Neural crest cell (in vitro differentiated cells): ENCODE data around the gene HTR4. TPM values are rescaled to one million over a fixed set of nuclear protein-coding genes. Genes with fewer than 3 reads are reported as not detected.

Experiments
- DNase-seq: peaks from one replicate; pipeline ENCODE4 v3.0.0; 2021; ENCODE audit warnings: low read depth, mixed read lengths, low spot score
- H3K27ac Mint-ChIP-seq: one replicate; pipeline ENCODE4 v1.8.0; 2021; ENCODE audit warnings: mild to moderate bottlenecking, mixed read lengths; ENCODE audit not compliant: unreplicated experiment
- H3K27me3 Mint-ChIP-seq: 2 replicates; pipeline ENCODE4 v1.8.0; 2021; ENCODE audit warnings: low read depth, mild to moderate bottlenecking, mixed read lengths
- H3K36me3 Mint-ChIP-seq: 2 replicates; pipeline ENCODE4 v1.8.0; 2021; ENCODE audit warnings: low read depth, mild to moderate bottlenecking, mixed read lengths
- H3K4me1 Mint-ChIP-seq: 2 replicates; pipeline ENCODE4 v1.8.0; 2021; ENCODE audit warnings: mixed read lengths
- H3K4me3 Mint-ChIP-seq: one replicate; pipeline ENCODE4 v1.8.0; 2021; ENCODE audit warnings: mild to moderate bottlenecking, mixed read lengths
- H3K9me3 Mint-ChIP-seq: 2 replicates; pipeline ENCODE4 v1.8.0; 2021; ENCODE audit warnings: mixed read lengths
- CTCF ChIP-seq: fragments of 200-600 bp; sonication (generic); conservative IDR thresholded peaks from 2 replicates; pipeline ENCODE4 v1.5.0; 2021; ENCODE audit warnings: antibody characterized with exemption, mild to moderate bottlenecking
- total RNA-seq: library from RNA; stranded (reverse); gene quantifications from 2 replicates; pipeline ENCODE4 v1.2.1, GENCODE V29; 2021

The HTR4 gene
- total RNA-seq, 1 donor from 2014 or later: not detected

GRCh38 chr5:148659641-148660345, 5.5 kb upstream of the HTR4 start:
- no peaks in the 10 kb centered on the region for H3K4me1 Mint-ChIP-seq
- H3K27me3 Mint-ChIP-seq: peaks cover 87% of the 10 kb centered on the region
- H3K27ac Mint-ChIP-seq: no peak overlapping the region
- H3K9me3 Mint-ChIP-seq: no peaks in the 10 kb centered on the region
- TF ChIP-seq CTCF: no peak
- H3K4me3 Mint-ChIP-seq: no peak overlapping the region
- no peaks in the 10 kb centered on the region for H3K36me3 Mint-ChIP-seq
- no peak for DNase-seq

GRCh38 chr5:148653291-148653835, 964 bp downstream of the HTR4 start:
- Mint-ChIP-seq H3K27ac (no peak overlapping the region), H3K36me3 (peaks cover 2% of the 10 kb centered on the region), H3K4me3 (no peak overlapping the region), H3K4me1 (peaks cover 4% of the 10 kb centered on the region), H3K27me3 (peaks cover 88% of the 10 kb centered on the region), H3K9me3 (no peaks in the 10 kb centered on the region)
- no peak for DNase-seq
- no peak for TF ChIP-seq CTCF

GRCh38 chr5:148651528-148651927, 2.8 kb downstream of the HTR4 start:
- Mint-ChIP-seq H3K27ac (no peak overlapping the region), H3K27me3 (peaks cover 87% of the 10 kb centered on the region), H3K9me3 (no peaks in the 10 kb centered on the region), H3K4me1 (peaks cover 4% of the 10 kb centered on the region), H3K4me3 (no peak overlapping the region), H3K36me3 (peaks cover 2% of the 10 kb centered on the region)
- TF ChIP-seq CTCF: no peak
- DNase-seq: no peak

- H3K9me3 Mint-ChIP-seq: no peaks in the 10 kb centered on the region
- H3K4me1 Mint-ChIP-seq: no peaks in the 10 kb centered on the region
- H3K4me3 Mint-ChIP-seq: no peak overlapping the region
- peaks cover 71% of the 10 kb centered on the region for H3K27me3 Mint-ChIP-seq
- TF ChIP-seq CTCF: no peak
- no peaks in the 10 kb centered on the region for H3K36me3 Mint-ChIP-seq
- H3K27ac Mint-ChIP-seq: no peak overlapping the region
- DNase-seq: no peak
Observed at GRCh38 chr5:148645527-148645926, 8.8 kb downstream of the HTR4 start.

- no peak for TF ChIP-seq CTCF
- Mint-ChIP-seq H3K36me3 (no peaks in the 10 kb centered on the region), H3K9me3 (peaks cover 3% of the 10 kb centered on the region), H3K4me1 (no peaks in the 10 kb centered on the region), H3K27me3 (peaks cover 41% of the 10 kb centered on the region), H3K27ac (no peak overlapping the region), H3K4me3 (no peak overlapping the region)
- no peak for DNase-seq
Observed at GRCh38 chr5:148641735-148642134, 12.6 kb downstream of the HTR4 start.
